Neural progenitor cell (in vitro differentiated cells): Measurements from ENCODE around the gene PLA1A.

Source experiments
- CTCF ChIP-seq: fragments of 200-600 bp; sonication (generic); IDR thresholded peaks from 2 replicates; pipeline ENCODE4 v1.5.1; 2017; ENCODE audit warnings: antibody characterized with exemption, mild to moderate bottlenecking
- EZH2 ChIP-seq: fragments of 200-600 bp; sonication (generic); IDR thresholded peaks from 2 replicates; pipeline ENCODE4 v1.6.1; 2017; ENCODE audit warnings: antibody characterized with exemption, mild to moderate bottlenecking, moderate library complexity
- EZH2phosphoT487 ChIP-seq: fragments of 200-600 bp; sonication (generic); IDR thresholded peaks from 2 replicates; pipeline ENCODE4 v1.6.1; 2017; ENCODE audit warnings: antibody characterized with exemption

DNA sequence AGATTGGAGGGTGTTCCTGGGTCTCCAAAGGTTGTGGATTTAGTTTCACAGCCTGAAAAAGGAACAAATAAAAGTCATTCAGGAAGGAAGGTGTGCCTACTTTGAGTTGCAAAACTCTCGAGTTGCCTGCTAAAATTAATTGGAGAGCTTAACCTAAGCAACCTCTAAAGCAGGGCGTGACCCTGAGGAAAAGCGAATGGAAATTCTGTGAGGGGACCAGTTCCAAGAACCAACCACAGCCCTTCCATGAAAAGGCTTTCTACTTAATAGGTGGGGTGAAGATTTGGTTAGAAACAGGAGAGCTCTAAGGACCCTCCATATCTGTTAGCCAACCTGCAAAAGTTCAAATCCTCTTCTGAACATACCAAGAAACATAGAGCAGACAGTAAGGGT, 39.8 kb upstream of the PLA1A start:
- TF ChIP-seq CTCF (no peak), EZH2 (no peak), EZH2phosphoT487 (no peak)
